WERI-Rb-1 (cell line): ENCODE measurements around the gene SLC28A3.

Experiments
- DNase-seq: peaks from one replicate; pipeline ENCODE4 v3.0.0-alpha.2; 2020
- H3K27ac ChIP-seq: fragments of 250-450 bp; sonication (Bioruptor Pico); 2 replicates; pipeline ENCODE4 v1.5.1; 2020; ENCODE audit warnings: mild to moderate bottlenecking, moderate library complexity
- H3K27me3 ChIP-seq: fragments of 250-450 bp; sonication (Bioruptor Pico); 2 replicates; pipeline ENCODE4 v1.5.1; 2021; ENCODE audit warnings: mild to moderate bottlenecking, low read depth, moderate library complexity; ENCODE audit not compliant: insufficient read depth, severe bottlenecking
- H3K36me3 ChIP-seq: fragments of 250-450 bp; sonication (Bioruptor Pico); 2 replicates; pipeline ENCODE4 v1.5.1; 2020; ENCODE audit warnings: mild to moderate bottlenecking, moderate library complexity
- H3K4me3 ChIP-seq: 2 replicates; pipeline ENCODE4 v1.5.1; 2011; ENCODE audit warnings: low read depth, mild to moderate bottlenecking, control low read depth, low read length
- H3K9me3 ChIP-seq: fragments of 250-450 bp; sonication (Bioruptor Pico); 2 replicates; pipeline ENCODE4 v1.5.1; 2021; ENCODE audit warnings: mild to moderate bottlenecking, moderate library complexity; ENCODE audit not compliant: severe bottlenecking
- CTCF ChIP-seq: IDR thresholded peaks from 2 replicates; pipeline ENCODE4 v1.5.1; 2011; ENCODE audit warnings: low read depth, mild to moderate bottlenecking, control low read depth, inconsistent platforms, low read length

SLC28A3 gene

GRCh38 chr9:84339503-84339902, 1.1 kb downstream of the SLC28A3 start:
- H3K36me3 ChIP-seq = no peaks in the 10 kb centered on the region
- no peak overlapping the region for H3K27ac ChIP-seq
- H3K4me3 ChIP-seq = no peak overlapping the region
- H3K9me3 ChIP-seq = no peaks in the 10 kb centered on the region
- no peak for TF ChIP-seq CTCF
- H3K27me3 ChIP-seq = no peaks in the 10 kb centered on the region
- DNase-seq = no peak

- no peaks in the 10 kb centered on the region for H3K9me3 ChIP-seq
- TF ChIP-seq CTCF = no peak
- DNase-seq = no peak
These were observed 1.8 kb downstream of the SLC28A3 start for GRCh38 chr9:84338792-84339191.

GRCh38 chr9:84337252-84337651, 3.3 kb downstream of the SLC28A3 start:
- Histone ChIP-seq H3K36me3 (no peaks in the 10 kb centered on the region), H3K27me3 (no peaks in the 10 kb centered on the region), H3K9me3 (no peaks in the 10 kb centered on the region), H3K27ac (no peak overlapping the region), H3K4me3 (no peak overlapping the region)
- no peak for DNase-seq
- no peak for TF ChIP-seq CTCF

More at GRCh38 chr9:84338792-84339191, 1.8 kb downstream of the SLC28A3 start:
- H3K27ac ChIP-seq = no peak overlapping the region
- no peak overlapping the region for H3K4me3 ChIP-seq
- H3K27me3 ChIP-seq = no peaks in the 10 kb centered on the region
- no peaks in the 10 kb centered on the region for H3K36me3 ChIP-seq

- peaks cover 2% of the 10 kb centered on the region for H3K9me3 ChIP-seq
These were observed 9.3 kb downstream of the SLC28A3 start for GRCh38 chr9:84331119-84331809.

GRCh38 chr9:84330246-84330645, 10.3 kb downstream of the SLC28A3 start:
- DNase-seq = no peak
- peaks cover 2% of the 10 kb centered on the region for H3K9me3 ChIP-seq
- no peaks in the 10 kb centered on the region for H3K36me3 ChIP-seq
- TF ChIP-seq CTCF = no peak
- H3K4me3 ChIP-seq = no peak overlapping the region
- no peaks in the 10 kb centered on the region for H3K27me3 ChIP-seq
- no peak overlapping the region for H3K27ac ChIP-seq

More at GRCh38 chr9:84331119-84331809, 9.3 kb downstream of the SLC28A3 start:
- no peak for TF ChIP-seq CTCF
- DNase-seq = no peak
- Histone ChIP-seq H3K27ac (no peak overlapping the region), H3K27me3 (no peaks in the 10 kb centered on the region), H3K36me3 (no peaks in the 10 kb centered on the region), H3K4me3 (no peak overlapping the region)

GRCh38 chr9:84327184-84327583, 13.4 kb downstream of the SLC28A3 start:
- H3K36me3 ChIP-seq = no peaks in the 10 kb centered on the region
- peaks cover 2% of the 10 kb centered on the region for H3K9me3 ChIP-seq
- H3K27ac ChIP-seq = no peak overlapping the region
- DNase-seq = no peak
- no peaks in the 10 kb centered on the region for H3K27me3 ChIP-seq
- H3K4me3 ChIP-seq = no peak overlapping the region
- no peak for TF ChIP-seq CTCF
